IMR-90 (cell line): Measurements from ENCODE around the gene RPS6KA5. TPM values are rescaled to one million over a fixed set of nuclear protein-coding genes. Genes with fewer than 3 reads are reported as not detected.

Experiments
- ATAC-seq: fragments of 200-7000 bp; cut with Tn5 transposase; 2 replicates; pipeline ENCODE4 v1.9.1; 2020; ENCODE audit warnings: low read depth, mild to moderate bottlenecking, moderate library complexity
- BruUV-seq: library from RNA; stranded (reverse); fragments of 400-500 nt; replicated peaks from 2 replicates; lab custom pipeline; 2021; lab: Mats Ljungman, UMichigan
- CTCF ChIA-PET: fragments of 300-600 bp; formaldehyde crosslinking; extraction: SDS; loops from one replicate; lab custom pipeline; 2021; ENCODE audit warnings: antibody characterized with exemption; lab: Yijun Ruan, JAX
- POLR2A ChIA-PET: fragments of 300-600 bp; sonication (Branson Sonifier 250); formaldehyde crosslinking; loops from one replicate; lab custom pipeline; 2022; ENCODE audit warnings: antibody characterized with exemption; ENCODE audit not compliant: unreplicated experiment; lab: Charles Lee
- DNase-seq: peaks from one replicate; pipeline ENCODE4 v3.0.0; 2013
- H2AFZ ChIP-seq: replicated peaks from 2 replicates; pipeline ENCODE3; 2013; ENCODE audit warnings: low read length, mild to moderate bottlenecking; ENCODE audit not compliant: poor library complexity
- H2AK5ac ChIP-seq: 2 replicates; pipeline ENCODE4 v1.6.1; 2013; ENCODE audit warnings: low read depth, low read length, inconsistent platforms
- H2AK9ac ChIP-seq: replicated peaks from 2 replicates; pipeline ENCODE3; 2013; ENCODE audit warnings: mild to moderate bottlenecking, low read depth, low read length, moderate library complexity; ENCODE audit not compliant: poor library complexity
- H2BK120ac ChIP-seq: 2 replicates; pipeline ENCODE4 v1.6.1; 2013; ENCODE audit warnings: low read depth, low read length, inconsistent platforms
- H2BK15ac ChIP-seq: 3 replicates; pipeline ENCODE4 v1.6.1; 2013; ENCODE audit warnings: low read depth, low read length, inconsistent platforms
- H2BK20ac ChIP-seq: 2 replicates; pipeline ENCODE4 v1.6.1; 2013; ENCODE audit warnings: low read depth, mild to moderate bottlenecking, inconsistent platforms, low read length, moderate library complexity
- H2BK5ac ChIP-seq: 2 replicates; pipeline ENCODE4 v1.6.1; 2013; ENCODE audit warnings: mild to moderate bottlenecking, low read depth, low read length, inconsistent platforms; ENCODE audit not compliant: poor library complexity, severe bottlenecking
- H3K14ac ChIP-seq: replicated peaks from 2 replicates; pipeline ENCODE4 v1.6.1; 2013; ENCODE audit warnings: low read depth, low read length, inconsistent platforms
- H3K18ac ChIP-seq: 2 replicates; pipeline ENCODE4 v1.6.1; 2013; ENCODE audit warnings: low read depth, low read length, control low read depth
- H3K23ac ChIP-seq: 2 replicates; pipeline ENCODE4 v1.6.1; 2013; ENCODE audit warnings: low read depth, low read length, inconsistent platforms
- H3K27ac ChIP-seq: 2 replicates; pipeline ENCODE4 v1.5.1; 2013; ENCODE audit warnings: mild to moderate bottlenecking, control low read depth, low read length; ENCODE audit not compliant: insufficient read depth
- H3K27me3 ChIP-seq: 2 replicates; pipeline ENCODE4 v1.6.1; 2013; ENCODE audit warnings: low read length; ENCODE audit not compliant: control insufficient read depth, insufficient read depth
- H3K36me3 ChIP-seq: 2 replicates; pipeline ENCODE4 v1.6.1; 2013; ENCODE audit warnings: low read length, mixed read lengths; ENCODE audit not compliant: control insufficient read depth, insufficient read depth
- H3K4ac ChIP-seq: 2 replicates; pipeline ENCODE4 v1.6.1; 2013; ENCODE audit warnings: low read depth, low read length, inconsistent platforms
- H3K4me1 ChIP-seq: 2 replicates; pipeline ENCODE4 v1.6.1; 2013; ENCODE audit warnings: low read length, mixed read lengths; ENCODE audit not compliant: control insufficient read depth, insufficient read depth
- H3K4me2 ChIP-seq: 2 replicates; pipeline ENCODE4 v1.6.1; 2013; ENCODE audit warnings: low read depth, mild to moderate bottlenecking, control low read depth, low read length, moderate library complexity
- H3K4me3 ChIP-seq: 2 replicates; pipeline ENCODE4 v1.5.1; 2013; ENCODE audit warnings: low read depth, mild to moderate bottlenecking, control low read depth, low read length, moderate library complexity; ENCODE audit not compliant: insufficient read depth
- H3K56ac ChIP-seq: 2 replicates; pipeline ENCODE4 v1.6.1; 2013; ENCODE audit warnings: low read length, inconsistent platforms; ENCODE audit not compliant: insufficient read depth; ENCODE audit errors: extremely low read depth
- H3K79me1 ChIP-seq, 2 experiments: 2 replicates each; pipeline ENCODE4 v1.6.1; 2013; ENCODE audit warnings: low read length in 2 of 2, inconsistent platforms in 1 of 2, low read depth in 1 of 2
- H3K9ac ChIP-seq: 2 replicates; pipeline ENCODE4 v1.6.1; 2013; ENCODE audit warnings: low read depth, low read length, control low read depth
- H3K9me1 ChIP-seq: 2 replicates; pipeline ENCODE4 v1.6.1; 2013; ENCODE audit warnings: low read length, inconsistent platforms; ENCODE audit not compliant: insufficient read depth
- H3K9me3 ChIP-seq: 2 replicates; pipeline ENCODE4 v1.6.1; 2013; ENCODE audit warnings: low read length; ENCODE audit not compliant: control insufficient read depth, insufficient read depth
- H4K20me1 ChIP-seq: 2 replicates; pipeline ENCODE4 v1.6.1; 2013; ENCODE audit warnings: low read length, inconsistent platforms; ENCODE audit not compliant: insufficient read depth
- H4K5ac ChIP-seq: 2 replicates; pipeline ENCODE4 v1.6.1; 2013; ENCODE audit warnings: mild to moderate bottlenecking, low read depth, low read length, control low read depth
- H4K8ac ChIP-seq, 2 experiments: 2 replicates each; pipeline ENCODE4 v1.6.1; 2013; ENCODE audit warnings: low read depth in 2 of 2, low read length in 2 of 2, control low read depth in 1 of 2, inconsistent platforms in 1 of 2
- H4K91ac ChIP-seq: 2 replicates; pipeline ENCODE4 v1.6.1; 2013; ENCODE audit warnings: low read depth, low read length, inconsistent platforms; ENCODE audit not compliant: insufficient read depth
- BHLHE40 ChIP-seq: fragments of 150-350 bp; IDR thresholded peaks from 2 replicates; pipeline ENCODE4 v1.6.1; 2016; ENCODE audit warnings: mild to moderate bottlenecking, low read depth, low read length
- CHD1 ChIP-seq: IDR thresholded peaks from 2 replicates; pipeline ENCODE4 v1.6.1; 2012; ENCODE audit warnings: low read depth, low read length, improper control_type of control experiment
- FOS ChIP-seq: fragments of 150-350 bp; IDR thresholded peaks from 2 replicates; pipeline ENCODE4 v1.6.1; 2016; ENCODE audit warnings: low read depth, low read length
- MAFK ChIP-seq: IDR thresholded peaks from 2 replicates; pipeline ENCODE4 v1.6.1; 2012; ENCODE audit warnings: low read depth, low read length, improper control_type of control experiment
- MAZ ChIP-seq: IDR thresholded peaks from 2 replicates; pipeline ENCODE4 v1.6.1; 2012; ENCODE audit warnings: low read depth, mild to moderate bottlenecking, low read length, improper control_type of control experiment, moderate library complexity, borderline replicate concordance
- MXI1 ChIP-seq: IDR thresholded peaks from 2 replicates; pipeline ENCODE4 v1.6.1; 2012; ENCODE audit warnings: low read depth, mild to moderate bottlenecking, low read length, moderate library complexity, borderline replicate concordance
- NFE2L2 ChIP-seq: fragments of 150-350 bp; IDR thresholded peaks from 2 replicates; pipeline ENCODE4 v1.6.1; 2016; ENCODE audit warnings: low read depth, mild to moderate bottlenecking, low read length
- POLR2A ChIP-seq: IDR thresholded peaks from 2 replicates; pipeline ENCODE4 v1.6.1; 2012; ENCODE audit warnings: mild to moderate bottlenecking, low read depth, low read length
- WGBS, 2 experiments: methylation state at CpG; one replicate each; pipeline versions ENCODE4 v1.1.5 to v1.1.7; 2013; ENCODE audit warnings: missing lambda C conversion rate in 2 of 2; ENCODE audit not compliant: insufficient read length in 1 of 2; ENCODE audit errors: extremely low coverage in 2 of 2; 5-methylcytosine and 5-hydroxymethylcytosine counted together
- dilution Hi-C: fragments of 300-500 bp; cut with HindIII; formaldehyde crosslinking; loops from one replicate; pipeline ENCODE4 v1.14.3; 2018; ENCODE audit warnings: low sequenced_read_pairs; ENCODE audit not compliant: unreplicated experiment
- in situ Hi-C: fragments of 300-500 bp; cut with MboI; formaldehyde crosslinking; loops from 3 replicates; pipeline ENCODE4 v1.14.3; 2019; ENCODE audit warnings: low sequenced_read_pairs, inconsistent platforms, mixed read lengths
- intact Hi-C: fragments of 100-400 bp; cut with micrococcal nuclease; formaldehyde crosslinking; loops from 2 replicates; pipeline ENCODE4 v1.10.0; 2022
- polyA plus RNA-seq, 3 experiments: library from polyadenylated mRNA; depleted of rRNA; stranded (reverse); fragments of >200 nt; gene quantifications; 2 replicates each; pipeline ENCODE4 v1.2.3, GENCODE V29; 2012; ENCODE audit warnings: low replicate concordance in 1 of 3
- total RNA-seq: library from RNA; depleted of rRNA; stranded (reverse); fragments of >200 nt; gene quantifications from 2 replicates; pipeline ENCODE4 v1.2.3, GENCODE V29; 2012
- TF ChIP-seq, protein P1 (sequence below): fragments of 150-350 bp; IDR thresholded peaks from 2 replicates; pipeline ENCODE4 v1.6.1; 2016; ENCODE audit warnings: low read depth, mild to moderate bottlenecking, low read length, moderate library complexity, borderline replicate concordance

RPS6KA5 gene
- total and polyA plus RNA-seq, 2 of the 4 experiments (the other 2 are of a cell fraction): 0.36 TPM

DNA sequence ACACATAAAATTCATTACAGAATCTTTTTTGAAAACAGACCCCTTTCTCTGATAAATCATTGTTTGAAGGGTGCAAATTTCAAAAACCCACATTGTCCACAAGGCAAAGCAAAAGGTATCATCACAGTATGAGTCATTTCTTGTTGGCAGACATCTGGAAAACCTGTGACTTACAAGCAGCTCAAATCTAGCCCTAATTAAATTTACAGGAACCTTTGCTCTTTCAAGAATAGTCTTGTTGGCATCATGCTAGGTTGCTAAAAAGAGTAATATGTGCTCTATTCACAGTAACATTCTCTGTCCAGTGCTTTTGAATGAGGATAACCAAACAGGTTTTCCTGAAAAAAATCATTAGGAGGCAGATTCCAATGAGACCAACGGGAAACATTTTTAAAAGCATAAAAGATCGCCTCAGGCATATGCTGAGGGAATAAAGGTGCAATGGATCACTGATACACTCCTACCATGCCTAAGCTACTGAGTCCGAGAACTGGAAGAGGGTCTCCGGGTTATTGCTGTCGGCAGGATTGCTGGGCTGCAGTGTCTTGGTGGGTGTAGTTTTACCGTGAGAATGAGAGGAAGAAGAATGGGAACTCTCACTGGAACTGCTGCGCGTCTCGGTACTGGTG lies 188.7 kb downstream of the RPS6KA5 start:
- POLR2A ChIA-PET: no interaction called here
- no peak overlapping the region for H3K27ac ChIP-seq

More for the DNA sequence above, 188.7 kb downstream of the RPS6KA5 start:
- peak; percentile 25; the same call in 1 of the 2 replicates for ATAC-seq
- no TSS peak for BruUV-seq
- no CpG with 5 or more reads among the region's 9 CpGs for whole genome bisulfite sequencing, 2 experiments
- Histone ChIP-seq H3K27me3 (no peaks in the 10 kb centered on the region), H2AFZ (no peak overlapping the region), H2BK120ac (peak overlapping the region; percentile 40; the same call in 1 of the 2 replicates), H3K9me1 (no peaks in the 10 kb centered on the region), H3K18ac (peak overlapping the region; percentile 40), H3K36me3 (no peaks in the 10 kb centered on the region), H3K9ac (no peak overlapping the region), H4K8ac (no peak overlapping the region), H3K9me3 (no peaks in the 10 kb centered on the region), H3K56ac (no peak overlapping the region), H2AK5ac (no peak overlapping the region), H4K5ac (peak overlapping the region; percentile 68; the same call in 1 of the 2 replicates), H3K14ac (no peak overlapping the region), H3K4ac (no peak overlapping the region), H2BK15ac (no peak overlapping the region), H3K4me3 (no peak overlapping the region), H2BK5ac (no peak overlapping the region), H2BK20ac (no peak overlapping the region), H4K20me1 (no peaks in the 10 kb centered on the region), H3K23ac (no peak overlapping the region), H4K91ac (no peak overlapping the region), H3K4me1 (peaks cover 7% of the 10 kb centered on the region), H2AK9ac (no peak overlapping the region), H3K4me2 (no peak overlapping the region), H3K79me1 (no peaks in the 10 kb centered on the region)
- TF ChIP-seq MAFK: no peak
- no peak for TF ChIP-seq NFE2L2
- TF ChIP-seq, protein P1, sequence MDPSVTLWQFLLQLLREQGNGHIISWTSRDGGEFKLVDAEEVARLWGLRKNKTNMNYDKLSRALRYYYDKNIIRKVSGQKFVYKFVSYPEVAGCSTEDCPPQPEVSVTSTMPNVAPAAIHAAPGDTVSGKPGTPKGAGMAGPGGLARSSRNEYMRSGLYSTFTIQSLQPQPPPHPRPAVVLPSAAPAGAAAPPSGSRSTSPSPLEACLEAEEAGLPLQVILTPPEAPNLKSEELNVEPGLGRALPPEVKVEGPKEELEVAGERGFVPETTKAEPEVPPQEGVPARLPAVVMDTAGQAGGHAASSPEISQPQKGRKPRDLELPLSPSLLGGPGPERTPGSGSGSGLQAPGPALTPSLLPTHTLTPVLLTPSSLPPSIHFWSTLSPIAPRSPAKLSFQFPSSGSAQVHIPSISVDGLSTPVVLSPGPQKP: no peak
- TF ChIP-seq BHLHE40: no peak
- peak; percentile 24; the same call in 1 of the 2 replicates for TF ChIP-seq FOS
- no peak for TF ChIP-seq MAZ
- TF ChIP-seq MXI1: no peak
- no peak for TF ChIP-seq CHD1
- no peak for TF ChIP-seq POLR2A
- intact Hi-C loops (no loop called here), in situ Hi-C loops (no loop called here), dilution Hi-C loops (no loop called here)
- CTCF ChIA-PET: interaction anchor here (0.6 kb wide), 1 partner anchor 939 kb away, joined by 3 read pairs; no protein-coding TSS in a partner anchor
- DNase-seq: peak; percentile 54
